Endothelial cell of umbilical vein (primary cell): ENCODE results near the gene TMTC4.

Experiments
- EZH2 ChIP-seq: IDR thresholded peaks from 2 replicates; pipeline ENCODE4 v1.6.1; 2012; ENCODE audit warnings: borderline replicate concordance, low read depth, mild to moderate bottlenecking, moderate library complexity, low read length, inconsistent platforms; ENCODE audit not compliant: severe bottlenecking
- FOS ChIP-seq: IDR thresholded peaks from 2 replicates; pipeline ENCODE4 v1.6.1; 2011; ENCODE audit warnings: mild to moderate bottlenecking, low read length, moderate library complexity, borderline replicate concordance; ENCODE audit not compliant: insufficient read depth
- GATA2 ChIP-seq: IDR thresholded peaks from 2 replicates; pipeline ENCODE4 v1.7.0; 2011; ENCODE audit warnings: low read depth, mild to moderate bottlenecking, moderate library complexity, mixed read lengths, low read length; ENCODE audit not compliant: insufficient read length, insufficient read depth
- JUN ChIP-seq: IDR thresholded peaks from 2 replicates; pipeline ENCODE4 v1.6.1; 2011; ENCODE audit warnings: borderline replicate concordance, low read depth; ENCODE audit not compliant: insufficient read length, insufficient read depth
- MYC ChIP-seq: IDR thresholded peaks from one replicate; pipeline ENCODE4 v1.6.1; 2011; ENCODE audit warnings: mild to moderate bottlenecking, low read depth, low read length
- POLR2A ChIP-seq: IDR thresholded peaks from 2 replicates; pipeline ENCODE4 v1.6.1; 2012; ENCODE audit warnings: low read depth, mild to moderate bottlenecking, control low read depth, low read length
- POLR2AphosphoS5 ChIP-seq: IDR thresholded peaks from 2 replicates; pipeline ENCODE4 v1.6.1; 2012; ENCODE audit warnings: low read depth, mild to moderate bottlenecking, control low read depth, low read length, moderate library complexity; ENCODE audit not compliant: insufficient read depth
- TF ChIP-seq, protein P1 (sequence below), 2 donors: IDR thresholded peaks; 1 replicate in 1 of 2; 2 replicates in 1 of 2; pipeline ENCODE4 v1.5.1; 2011; ENCODE audit warnings: low read length in 2 of 2, mild to moderate bottlenecking in 2 of 2, moderate library complexity in 2 of 2, control low read depth in 1 of 2, inconsistent platforms in 1 of 2, low read depth in 1 of 2; ENCODE audit not compliant: insufficient read depth in 1 of 2; ENCODE audit errors: extremely low read depth in 1 of 2
- TF ChIP-seq, protein P2 (sequence below): IDR thresholded peaks from 2 replicates; pipeline ENCODE4 v1.6.1; 2011; ENCODE audit not compliant: insufficient read depth, insufficient read length

DNA sequence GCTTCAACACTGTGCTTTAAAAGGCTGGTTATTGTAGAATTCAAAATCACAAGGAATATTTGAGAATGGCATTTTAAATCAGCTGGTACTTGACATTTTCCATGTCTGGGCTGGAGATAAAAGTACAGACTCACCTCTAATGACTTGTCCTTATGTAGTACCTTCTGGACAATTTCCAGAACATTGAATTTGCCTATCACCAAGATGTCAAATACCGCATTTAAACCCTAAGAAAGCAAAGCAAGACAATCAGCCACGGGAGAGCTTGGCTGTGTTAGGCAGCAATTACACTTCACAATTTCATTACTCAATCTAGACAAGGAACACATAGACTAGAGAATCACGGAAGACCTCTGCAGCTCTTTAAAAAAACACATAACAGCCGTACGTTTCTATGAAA lies 36.8 kb downstream of the TMTC4 start:
- TF ChIP-seq, protein P1, sequence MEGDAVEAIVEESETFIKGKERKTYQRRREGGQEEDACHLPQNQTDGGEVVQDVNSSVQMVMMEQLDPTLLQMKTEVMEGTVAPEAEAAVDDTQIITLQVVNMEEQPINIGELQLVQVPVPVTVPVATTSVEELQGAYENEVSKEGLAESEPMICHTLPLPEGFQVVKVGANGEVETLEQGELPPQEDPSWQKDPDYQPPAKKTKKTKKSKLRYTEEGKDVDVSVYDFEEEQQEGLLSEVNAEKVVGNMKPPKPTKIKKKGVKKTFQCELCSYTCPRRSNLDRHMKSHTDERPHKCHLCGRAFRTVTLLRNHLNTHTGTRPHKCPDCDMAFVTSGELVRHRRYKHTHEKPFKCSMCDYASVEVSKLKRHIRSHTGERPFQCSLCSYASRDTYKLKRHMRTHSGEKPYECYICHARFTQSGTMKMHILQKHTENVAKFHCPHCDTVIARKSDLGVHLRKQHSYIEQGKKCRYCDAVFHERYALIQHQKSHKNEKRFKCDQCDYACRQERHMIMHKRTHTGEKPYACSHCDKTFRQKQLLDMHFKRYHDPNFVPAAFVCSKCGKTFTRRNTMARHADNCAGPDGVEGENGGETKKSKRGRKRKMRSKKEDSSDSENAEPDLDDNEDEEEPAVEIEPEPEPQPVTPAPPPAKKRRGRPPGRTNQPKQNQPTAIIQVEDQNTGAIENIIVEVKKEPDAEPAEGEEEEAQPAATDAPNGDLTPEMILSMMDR (IDR thresholded peaks at IDR 0.05; ENCODE audit: extremely low read depth in 1 of 2, insufficient read depth in 1 of 2, low read depth in 1 of 2, low read length in 2 of 2): no peak
- TF ChIP-seq EZH2 (no peak), POLR2A (no peak), POLR2AphosphoS5 (no peak), FOS (no peak), MYC (no peak), JUN (no peak), GATA2 (no peak)
- TF ChIP-seq, protein P2, sequence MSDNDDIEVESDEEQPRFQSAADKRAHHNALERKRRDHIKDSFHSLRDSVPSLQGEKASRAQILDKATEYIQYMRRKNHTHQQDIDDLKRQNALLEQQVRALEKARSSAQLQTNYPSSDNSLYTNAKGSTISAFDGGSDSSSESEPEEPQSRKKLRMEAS: no peak
